ENCODE data around the gene C22orf23.
A peak's percentile ranks its signal among the peaks of the same experiment; 100 is the strongest.

Gene C22orf23

GRCh38 chr22:37930270-37930951, 23.0 kb downstream of the C22orf23 start:
- POLR2A ChIA-PET, result interaction anchor here (5.0 kb wide), 1 partner anchor 24 kb away, joined by 31 read pairs; the partner anchor contains the start of gene MICALL1
- TF ChIP-seq L3MBTL2 (conservative IDR thresholded peaks at IDR 0.05), result no peak
- TF ChIP-seq ARNT (IDR thresholded peaks at IDR 0.05), result no peak
- no peak for TF ChIP-seq ELF4 (IDR thresholded peaks at IDR 0.05)
- TF ChIP-seq TARDBP (IDR thresholded peaks at IDR 0.05), result no peak
- no peak for TF ChIP-seq PKNOX1 (IDR thresholded peaks at IDR 0.05)
- TF ChIP-seq FOXK2 (IDR thresholded peaks at IDR 0.05), result no peak
- TF ChIP-seq CTBP1 (IDR thresholded peaks at IDR 0.05; ENCODE audit: borderline replicate concordance), result no peak
- TF ChIP-seq FOXA1 (IDR thresholded peaks at IDR 0.05), result no peak
- TF ChIP-seq LEF1 (IDR thresholded peaks at IDR 0.05; ENCODE audit: borderline replicate concordance), result no peak
- no peak for TF ChIP-seq FOXM1 (IDR thresholded peaks at IDR 0.05; ENCODE audit: borderline replicate concordance)
- no peak for TF ChIP-seq SP1 (IDR thresholded peaks at IDR 0.05)
- no peak for TF ChIP-seq BHLHE40 (IDR thresholded peaks at IDR 0.05; ENCODE audit: borderline replicate concordance)
- no peak for TF ChIP-seq ZNF384 (IDR thresholded peaks at IDR 0.05)
- TF ChIP-seq NFRKB (IDR thresholded peaks at IDR 0.05), result no peak
- no peak for TF ChIP-seq HDGF (IDR thresholded peaks at IDR 0.05; ENCODE audit: borderline replicate concordance)
- TF ChIP-seq SUZ12 (IDR thresholded peaks at IDR 0.05), result no peak
- CTCF ChIA-PET, result no interaction called here
- peak; percentile 51 for DNase-seq (ENCODE audit: extremely low spot score)

- TF ChIP-seq BHLHE40 (IDR thresholded peaks at IDR 0.05; ENCODE audit: borderline replicate concordance) (no peak), LEF1 (IDR thresholded peaks at IDR 0.05; ENCODE audit: borderline replicate concordance) (no peak), SUZ12 (IDR thresholded peaks at IDR 0.05) (no peak), NFRKB (IDR thresholded peaks at IDR 0.05) (no peak)
- POLR2A ChIA-PET, result interaction anchor here (5.0 kb wide), 1 partner anchor 23 kb away, joined by 31 read pairs; the partner anchor contains the start of gene MICALL1
These were observed 24.0 kb downstream of the C22orf23 start for GRCh38 chr22:37929390-37929789.

GRCh38 chr22:37927637-37927936, 25.8 kb downstream of the C22orf23 start:
- CTCF ChIA-PET, result no interaction called here
- TF ChIP-seq CTBP1 (IDR thresholded peaks at IDR 0.05; ENCODE audit: borderline replicate concordance) (no peak), LEF1 (IDR thresholded peaks at IDR 0.05; ENCODE audit: borderline replicate concordance) (no peak), PKNOX1 (IDR thresholded peaks at IDR 0.05) (no peak), FOXA1 (IDR thresholded peaks at IDR 0.05) (no peak), TARDBP (IDR thresholded peaks at IDR 0.05) (no peak), FOXK2 (IDR thresholded peaks at IDR 0.05) (no peak), SP1 (IDR thresholded peaks at IDR 0.05) (no peak), SUZ12 (IDR thresholded peaks at IDR 0.05) (no peak), ELF4 (IDR thresholded peaks at IDR 0.05) (no peak), HDGF (IDR thresholded peaks at IDR 0.05; ENCODE audit: borderline replicate concordance) (no peak), BHLHE40 (IDR thresholded peaks at IDR 0.05; ENCODE audit: borderline replicate concordance) (no peak), L3MBTL2 (conservative IDR thresholded peaks at IDR 0.05) (no peak), FOXM1 (IDR thresholded peaks at IDR 0.05; ENCODE audit: borderline replicate concordance) (no peak), NFRKB (IDR thresholded peaks at IDR 0.05) (no peak), ARNT (IDR thresholded peaks at IDR 0.05) (no peak), ZNF384 (IDR thresholded peaks at IDR 0.05) (no peak)
- DNase-seq (ENCODE audit: extremely low spot score), result no peak
- POLR2A ChIA-PET, result interaction anchor here (1.3 kb wide), 1 partner anchor 22 kb away, joined by 3 read pairs; the partner anchor contains the start of gene MICALL1

More at GRCh38 chr22:37929390-37929789, 24.0 kb downstream of the C22orf23 start:
- no peak for DNase-seq (ENCODE audit: extremely low spot score)
- CTCF ChIA-PET, result no interaction called here

GRCh38 chr22:37926771-37927636, 26.4 kb downstream of the C22orf23 start:
- TF ChIP-seq SUZ12 (IDR thresholded peaks at IDR 0.05) (no peak), PKNOX1 (IDR thresholded peaks at IDR 0.05) (no peak), TARDBP (IDR thresholded peaks at IDR 0.05) (no peak), BHLHE40 (IDR thresholded peaks at IDR 0.05; ENCODE audit: borderline replicate concordance) (no peak), CTBP1 (IDR thresholded peaks at IDR 0.05; ENCODE audit: borderline replicate concordance) (no peak), LEF1 (IDR thresholded peaks at IDR 0.05; ENCODE audit: borderline replicate concordance) (no peak), ZNF384 (IDR thresholded peaks at IDR 0.05) (no peak), FOXM1 (IDR thresholded peaks at IDR 0.05; ENCODE audit: borderline replicate concordance) (no peak), L3MBTL2 (conservative IDR thresholded peaks at IDR 0.05) (no peak), HDGF (IDR thresholded peaks at IDR 0.05; ENCODE audit: borderline replicate concordance) (no peak), NFRKB (IDR thresholded peaks at IDR 0.05) (no peak), FOXK2 (IDR thresholded peaks at IDR 0.05) (no peak), ARNT (IDR thresholded peaks at IDR 0.05) (no peak), SP1 (IDR thresholded peaks at IDR 0.05) (no peak)
- POLR2A ChIA-PET, result interaction anchor here (1.3 kb wide), 1 partner anchor 21 kb away, joined by 3 read pairs; the partner anchor contains the start of gene MICALL1
- no peak for DNase-seq (ENCODE audit: extremely low spot score)
- CTCF ChIA-PET, result no interaction called here

GRCh38 chr22:37926358-37926757, 27.0 kb downstream of the C22orf23 start:
- CTCF ChIA-PET, result no interaction called here
- POLR2A ChIA-PET, result no interaction called here
- TF ChIP-seq LEF1 (IDR thresholded peaks at IDR 0.05; ENCODE audit: borderline replicate concordance), result no peak
- TF ChIP-seq FOXA1 (IDR thresholded peaks at IDR 0.05), result no peak
- no peak for TF ChIP-seq SUZ12 (IDR thresholded peaks at IDR 0.05)
- no peak for TF ChIP-seq FOXK2 (IDR thresholded peaks at IDR 0.05)
- TF ChIP-seq CTBP1 (IDR thresholded peaks at IDR 0.05; ENCODE audit: borderline replicate concordance), result no peak
- no peak for TF ChIP-seq ELF4 (IDR thresholded peaks at IDR 0.05)
- no peak for TF ChIP-seq ZNF384 (IDR thresholded peaks at IDR 0.05)
- no peak for TF ChIP-seq FOXM1 (IDR thresholded peaks at IDR 0.05; ENCODE audit: borderline replicate concordance)
- TF ChIP-seq L3MBTL2 (conservative IDR thresholded peaks at IDR 0.05), result no peak
- TF ChIP-seq NFRKB (IDR thresholded peaks at IDR 0.05), result no peak
- no peak for TF ChIP-seq HDGF (IDR thresholded peaks at IDR 0.05; ENCODE audit: borderline replicate concordance)
- TF ChIP-seq PKNOX1 (IDR thresholded peaks at IDR 0.05), result no peak
- no peak for TF ChIP-seq ARNT (IDR thresholded peaks at IDR 0.05)
- DNase-seq (ENCODE audit: extremely low spot score), result no peak

All from HEK293T (cell line).